Femur (tissue), 1 donor: Measurements from ENCODE around the gene SMARCA4.

Source experiments
- DNase-seq: peaks from one replicate; pipeline ENCODE4 v3.0.0-alpha.2; 2017

The SMARCA4 gene

GRCh38 chr19:11106477-11106876, 145.6 kb downstream of the SMARCA4 start:
- DNase-seq: peak; percentile 75

- no peak for DNase-seq
Observed at GRCh38 chr19:11108746-11109145, 147.9 kb downstream of the SMARCA4 start.

- no peak for DNase-seq
Observed at GRCh38 chr19:11111117-11111770, 150.4 kb downstream of the SMARCA4 start.

GRCh38 chr19:11111771-11112144, 150.9 kb downstream of the SMARCA4 start:
- no peak for DNase-seq
